GM19193 (cell line): ENCODE data around the gene AKR1C1.

Experiments
- POLR2A ChIP-seq: IDR thresholded peaks from 4 replicates; pipeline ENCODE4 v1.6.1; 2011; ENCODE audit not compliant: insufficient read depth, insufficient read length; ENCODE audit errors: extremely low read depth

AKR1C1 gene

DNA sequence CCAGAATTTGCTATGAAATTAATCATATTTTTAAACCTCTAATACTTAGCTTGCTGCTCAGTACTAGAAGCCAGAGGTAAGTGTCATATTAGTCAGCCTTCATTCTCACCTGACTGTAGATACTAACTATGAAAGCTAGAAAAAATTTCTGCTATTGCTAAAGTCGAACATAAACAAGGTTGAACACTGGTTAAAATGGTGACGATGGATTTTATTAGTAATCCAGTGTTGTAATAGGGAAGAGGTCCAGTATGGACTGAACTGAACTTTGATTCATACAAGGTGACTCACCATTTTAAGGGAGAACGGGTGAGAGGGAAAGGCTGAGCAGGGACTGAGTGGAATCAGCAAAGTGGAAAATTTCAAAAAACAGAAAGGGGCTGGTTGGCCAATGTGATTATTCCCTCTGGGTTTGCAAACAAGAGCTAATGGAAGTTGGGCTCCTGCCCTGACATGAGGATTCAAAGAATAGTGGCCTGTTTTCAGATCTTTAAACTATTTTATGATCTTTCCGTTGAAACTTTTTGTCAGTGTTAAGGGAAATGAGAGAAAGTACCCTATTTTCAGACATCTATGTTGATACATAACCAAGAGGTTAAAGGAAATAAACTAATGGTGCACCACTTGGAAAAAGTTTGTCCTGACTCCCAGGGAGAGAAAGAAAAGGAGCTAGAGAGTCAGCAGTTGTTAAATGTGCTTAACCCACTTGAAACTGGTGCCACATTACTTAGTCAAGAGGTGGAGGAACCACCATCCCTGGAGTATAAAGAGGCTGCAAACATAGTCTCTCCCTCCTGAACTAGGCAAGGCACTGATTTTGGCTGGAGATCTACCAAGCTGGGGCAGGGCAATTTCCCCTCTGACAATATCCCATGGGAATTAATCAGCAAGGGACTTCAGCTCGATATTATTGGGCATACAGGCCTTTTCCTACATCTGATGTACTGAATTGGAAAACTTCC lies 15.3 kb upstream of the AKR1C1 start:
- TF ChIP-seq POLR2A = no peak

DNA sequence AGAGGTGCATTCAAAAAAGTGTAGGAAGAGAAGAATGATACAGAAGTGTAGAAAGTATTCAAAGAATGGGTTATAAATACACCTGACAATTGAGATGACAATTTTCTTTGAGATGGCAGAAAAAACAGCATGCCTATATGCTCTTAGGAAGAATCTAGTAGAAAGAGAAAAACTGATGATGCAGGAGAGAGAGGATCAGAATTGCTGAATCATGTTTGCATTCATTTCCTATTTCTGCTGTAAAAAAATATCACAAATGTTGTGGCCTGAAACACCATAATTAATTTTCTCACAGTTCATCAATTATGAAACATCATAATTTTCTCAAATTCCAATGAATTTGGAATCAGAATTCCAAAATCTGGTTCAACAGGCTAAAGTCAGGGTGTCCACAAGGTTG lies 9.8 kb upstream of the AKR1C1 start:
- no peak for TF ChIP-seq POLR2A

DNA sequence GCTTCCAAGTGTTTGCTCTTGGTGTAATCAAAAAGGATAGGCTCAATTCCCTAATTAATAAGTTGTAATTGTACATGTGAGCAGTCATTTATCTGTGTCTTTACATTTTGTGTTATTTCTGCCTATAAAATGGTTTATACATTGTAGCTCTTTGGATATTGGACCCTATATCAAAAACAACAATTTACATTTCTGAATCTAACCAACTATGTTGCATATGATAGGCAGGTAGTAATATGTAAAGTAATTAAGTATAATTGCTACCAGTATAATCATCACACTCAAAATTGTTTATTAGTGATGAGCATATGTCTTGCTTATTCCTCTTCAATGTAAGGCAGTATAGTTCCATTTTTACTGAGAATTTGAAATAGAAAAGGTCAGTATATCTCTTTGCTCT lies 13.8 kb downstream of the AKR1C1 start:
- no peak for TF ChIP-seq POLR2A

DNA sequence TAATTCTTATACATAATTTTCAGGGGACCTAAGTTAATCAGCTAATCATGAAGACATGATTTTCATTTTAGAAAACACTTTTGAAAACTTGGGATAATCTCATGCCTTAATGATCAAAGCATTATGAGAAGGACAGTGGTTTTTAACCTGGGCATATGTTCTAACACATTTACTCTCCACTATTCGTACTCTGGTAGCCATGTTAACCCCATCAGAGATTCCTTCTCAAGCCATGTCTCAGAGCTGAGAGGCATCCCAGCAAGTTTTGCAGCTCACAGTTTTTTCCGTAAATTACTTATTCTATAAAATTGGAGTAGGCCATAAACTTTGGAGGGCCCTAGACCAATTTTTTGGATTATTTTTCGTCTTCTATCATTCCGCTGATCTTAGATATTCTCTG lies 15.7 kb downstream of the AKR1C1 start:
- no peak for TF ChIP-seq POLR2A

DNA sequence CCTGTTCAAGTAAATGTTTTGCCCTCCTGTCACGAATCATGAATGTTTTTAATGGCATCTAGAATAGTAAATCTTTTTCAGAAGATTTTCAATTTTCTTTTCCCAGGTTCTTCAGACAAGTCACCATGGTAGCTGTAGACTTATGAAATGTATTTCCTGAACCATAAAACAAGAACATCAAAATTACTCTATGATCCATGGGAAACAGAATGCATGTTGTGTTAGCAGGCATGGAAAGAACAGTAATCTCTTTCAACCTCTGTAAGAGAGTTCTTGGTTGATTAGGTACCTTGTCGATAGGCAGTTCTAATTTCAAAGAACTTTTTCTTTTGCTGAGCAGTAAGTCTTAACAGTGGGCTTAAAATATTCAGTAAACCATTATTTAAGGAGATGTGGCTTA lies 17.6 kb downstream of the AKR1C1 start:
- TF ChIP-seq POLR2A = no peak

DNA sequence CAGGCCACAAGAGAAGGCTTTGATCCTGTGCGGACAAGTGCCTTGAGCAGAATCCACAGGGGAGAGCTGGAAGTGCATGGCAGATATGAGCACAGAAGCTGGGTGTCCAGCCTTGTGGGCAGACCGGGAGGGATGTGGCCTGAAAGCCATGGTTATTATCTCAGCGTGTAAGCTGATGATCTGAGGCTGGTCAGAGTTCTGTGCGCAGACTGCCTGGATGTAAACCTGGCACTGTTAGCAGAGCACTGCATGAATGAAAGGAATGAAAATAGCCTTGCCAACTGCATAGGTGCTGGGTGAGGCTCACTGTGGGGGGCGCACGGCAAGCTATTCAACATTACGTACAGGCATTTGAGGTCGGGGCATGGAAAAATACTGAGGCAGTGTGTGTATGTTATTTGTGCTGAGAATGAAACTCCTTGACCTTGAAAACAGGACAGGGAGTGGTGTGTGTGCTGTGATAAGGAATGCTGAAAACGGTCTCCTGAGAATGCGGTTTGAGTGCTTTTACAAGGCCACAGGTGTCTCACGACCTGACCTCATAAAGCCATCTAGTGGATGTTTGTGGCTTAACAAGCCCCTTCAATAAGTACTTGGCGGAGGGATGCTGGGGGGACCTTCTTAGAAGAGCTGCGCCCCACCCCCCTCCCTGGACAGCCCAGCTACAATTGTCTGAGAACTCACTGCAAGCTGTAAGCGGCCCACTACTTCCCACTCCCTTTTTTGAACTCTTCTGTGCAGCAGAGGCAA lies 18.7 kb downstream of the AKR1C1 start:
- no peak for TF ChIP-seq POLR2A

DNA sequence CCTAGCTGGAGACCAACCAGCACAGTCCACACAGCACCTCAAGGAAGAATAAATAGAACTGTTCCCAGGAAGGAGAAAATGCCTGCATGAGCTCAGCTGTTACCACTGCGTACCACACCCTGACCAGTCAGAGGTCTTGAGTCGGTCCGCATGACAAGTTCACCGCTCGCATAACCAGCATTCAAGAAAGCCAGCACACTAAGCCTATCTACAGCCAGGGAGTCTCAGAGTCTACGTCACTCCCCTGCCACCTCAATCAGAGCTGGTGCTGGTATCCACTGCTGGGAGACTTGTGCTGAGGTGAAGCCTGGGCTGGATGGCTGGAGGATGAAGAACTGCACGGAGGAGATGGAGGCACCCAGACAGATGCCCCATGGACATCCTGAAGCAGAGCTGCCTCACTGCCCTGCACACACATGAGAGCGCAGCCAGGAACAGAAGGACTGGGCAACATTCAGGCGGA lies 19.6 kb downstream of the AKR1C1 start:
- no peak for TF ChIP-seq POLR2A

DNA sequence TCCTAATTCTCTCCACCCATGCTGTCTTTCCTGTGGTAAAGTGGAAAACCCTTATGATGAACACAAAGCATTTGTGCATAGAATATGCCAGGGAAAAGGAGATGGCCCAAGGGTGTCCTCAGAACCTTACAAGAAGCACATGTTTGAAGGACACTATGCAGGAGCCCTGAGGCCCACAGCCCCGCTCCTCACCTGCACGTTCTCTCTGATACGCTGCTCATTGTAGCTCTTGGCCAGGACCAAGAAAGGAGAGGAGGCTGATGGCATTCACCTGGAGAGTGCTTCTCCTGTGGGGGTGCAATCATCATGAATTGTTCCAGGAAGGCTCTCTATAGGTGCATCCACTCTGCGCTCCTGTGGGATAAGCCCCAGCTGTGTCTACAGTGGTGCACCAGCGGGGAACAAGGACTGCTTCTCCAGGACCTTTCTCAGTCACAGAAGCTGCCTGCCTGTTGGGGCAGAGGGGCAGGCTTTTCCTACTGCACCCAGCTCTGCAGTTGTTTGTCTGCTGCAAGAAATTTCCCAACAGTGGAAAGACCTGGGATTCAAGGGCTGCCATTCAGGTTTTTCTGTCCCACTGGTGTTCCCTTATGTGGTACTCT lies 20.5 kb downstream of the AKR1C1 start:
- no peak for TF ChIP-seq POLR2A

DNA sequence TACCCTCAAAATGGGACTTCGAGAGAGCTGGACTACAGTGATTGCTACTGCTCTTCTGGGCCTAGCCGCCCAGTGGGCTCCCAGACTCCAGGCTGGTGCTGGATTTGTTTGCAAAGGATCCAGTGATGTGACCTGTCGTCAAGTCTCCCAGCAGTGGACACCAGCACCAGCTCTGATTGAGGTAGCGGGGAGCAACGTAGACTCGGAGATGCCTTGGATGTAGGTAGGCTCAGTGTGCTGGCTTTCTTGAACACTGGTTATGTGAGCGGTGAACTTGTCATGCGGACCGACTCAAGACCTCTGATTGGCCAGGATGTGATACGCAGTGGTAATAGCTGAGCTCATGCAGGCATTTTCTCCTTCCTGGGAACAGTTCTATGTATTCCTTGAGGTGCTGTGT lies 21.0 kb downstream of the AKR1C1 start:
- TF ChIP-seq POLR2A = no peak

DNA sequence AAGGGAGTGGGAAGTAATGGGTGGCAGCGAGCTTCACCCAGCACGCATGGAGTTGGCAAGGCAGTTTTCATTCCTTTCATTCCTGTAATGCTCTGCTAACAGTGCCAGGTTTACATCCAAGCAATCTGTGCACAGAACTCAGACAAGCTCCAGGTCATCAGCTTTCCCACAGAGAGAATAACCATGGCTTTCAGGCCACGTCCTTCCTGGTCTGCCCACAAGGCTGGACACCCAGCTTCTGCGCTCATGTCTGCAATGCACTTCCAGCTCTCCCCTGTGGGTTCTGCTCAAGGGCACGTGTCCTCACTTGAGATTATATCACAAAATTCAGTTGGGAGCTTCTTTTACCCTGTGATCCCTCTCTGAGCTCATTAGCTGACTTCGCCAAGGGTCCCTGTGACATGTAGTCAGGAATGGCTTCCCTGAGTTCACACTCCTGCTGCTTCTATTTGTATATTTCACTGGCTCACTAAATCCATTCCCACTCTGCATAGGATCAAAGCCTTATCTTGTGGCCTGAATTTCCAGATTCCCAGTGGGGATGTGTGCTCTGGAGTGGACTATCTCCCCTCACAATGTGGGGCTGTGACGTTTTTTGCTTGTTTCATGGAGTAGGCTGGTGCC lies 21.9 kb downstream of the AKR1C1 start:
- TF ChIP-seq POLR2A = no peak

DNA sequence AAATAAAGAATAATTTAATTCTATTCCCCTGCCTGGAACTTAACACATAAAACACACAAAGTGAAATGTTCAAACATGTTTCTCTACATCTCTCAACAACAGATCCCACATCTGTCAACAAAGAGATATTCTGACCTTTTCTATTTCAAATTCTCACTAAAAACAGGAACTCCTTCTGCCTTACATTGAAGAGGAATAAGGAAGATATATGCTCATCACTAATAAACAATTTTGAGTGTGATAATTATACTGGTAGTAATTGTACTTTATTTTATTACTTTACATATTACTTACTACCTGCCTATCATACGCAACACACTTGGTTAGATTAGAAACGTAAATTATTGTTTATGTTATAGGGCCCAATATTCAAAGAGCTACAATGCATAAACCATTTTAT lies 27.0 kb downstream of the AKR1C1 start:
- TF ChIP-seq POLR2A = no peak

DNA sequence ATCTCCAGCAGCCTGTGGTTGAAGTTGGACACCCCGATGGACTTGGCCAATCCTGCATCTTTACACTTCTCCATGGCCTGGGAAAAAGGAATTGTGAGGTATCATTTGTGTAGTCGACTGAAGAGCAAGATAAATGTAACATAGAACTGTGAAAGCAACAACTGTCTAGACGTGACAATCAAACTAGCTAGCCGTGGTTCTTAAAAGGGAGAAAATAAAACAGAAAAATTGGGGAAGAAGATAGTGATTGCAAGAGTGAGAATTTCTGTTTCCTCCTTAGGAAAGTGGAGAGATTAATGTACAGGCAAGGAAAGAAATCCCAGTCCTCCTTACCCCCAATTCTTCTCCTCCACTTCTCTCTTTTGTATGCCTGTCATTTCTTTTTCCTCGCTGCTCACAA lies 35.5 kb downstream of the AKR1C1 start:
- TF ChIP-seq POLR2A = no peak

DNA sequence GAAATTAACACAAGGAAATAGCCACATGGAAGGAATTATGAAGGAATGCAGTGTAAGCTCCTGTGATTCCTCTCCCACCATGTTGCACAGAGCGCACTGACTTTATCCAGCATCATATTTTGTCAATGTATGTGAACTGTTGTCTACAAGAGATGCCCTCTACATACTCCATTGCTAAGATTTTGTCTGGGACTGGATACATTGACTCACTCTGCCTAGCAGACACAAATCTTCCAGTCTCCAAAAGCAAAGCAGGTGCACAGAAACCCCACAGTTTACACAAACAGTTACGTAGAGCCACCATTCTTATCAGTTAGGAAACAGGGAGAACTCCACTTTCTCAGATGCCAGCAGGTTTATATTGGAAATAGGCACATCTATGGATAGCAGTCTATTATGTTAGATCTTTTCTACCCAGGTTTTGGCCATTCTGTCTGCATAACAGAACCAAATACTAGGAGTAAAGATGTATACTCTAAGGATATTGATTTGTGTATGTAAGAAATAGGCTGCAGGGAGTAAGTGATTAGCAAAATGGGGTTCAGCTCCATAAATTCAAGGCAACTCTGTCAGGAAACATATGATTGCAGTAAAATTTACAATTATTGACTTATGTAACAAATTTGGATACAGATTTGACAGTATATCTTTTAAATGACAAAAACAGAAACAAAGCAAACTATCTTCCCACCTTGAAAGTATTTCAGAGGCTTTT lies 39.0 kb downstream of the AKR1C1 start:
- TF ChIP-seq POLR2A = no peak
